Measurements from ENCODE around the gene PTPRN2.

PTPRN2 gene

GRCh38 chr7:158415316-158415715 lies 172.3 kb downstream of the PTPRN2 start:
- POLR2A ChIA-PET, result no interaction called here
- no peak for DNase-seq (ENCODE audit: low read depth, low spot score)
- no peak for TF ChIP-seq CTCF (IDR thresholded peaks at IDR 0.05; ENCODE audit: insufficient read depth, low read length, missing control alignments)
- CTCF ChIA-PET, result no interaction called here
- H3K4me3 ChIP-seq (ENCODE audit: low read depth, low read length), result no peak overlapping the region

GRCh38 chr7:158414486-158414961 lies 173.1 kb downstream of the PTPRN2 start:
- POLR2A ChIA-PET, result no interaction called here
- TF ChIP-seq CTCF (IDR thresholded peaks at IDR 0.05; ENCODE audit: insufficient read depth, low read length, missing control alignments), result no peak

GRCh38 chr7:158414002-158414401 lies 173.6 kb downstream of the PTPRN2 start:
- POLR2A ChIA-PET, result no interaction called here
- DNase-seq (ENCODE audit: low read depth, low spot score), result no peak
- CTCF ChIA-PET, result no interaction called here
- no peak overlapping the region for H3K4me3 ChIP-seq (ENCODE audit: low read depth, low read length)
- no peak for TF ChIP-seq CTCF (IDR thresholded peaks at IDR 0.05; ENCODE audit: insufficient read depth, low read length, missing control alignments)

More at GRCh38 chr7:158414486-158414961, 173.1 kb downstream of the PTPRN2 start:
- no peak for DNase-seq (ENCODE audit: low read depth, low spot score)
- H3K4me3 ChIP-seq (ENCODE audit: low read depth, low read length), result no peak overlapping the region
- CTCF ChIA-PET, result no interaction called here

GRCh38 chr7:158411232-158411950 lies 176.2 kb downstream of the PTPRN2 start:
- no peak for TF ChIP-seq CTCF (IDR thresholded peaks at IDR 0.05; ENCODE audit: insufficient read depth, low read length, missing control alignments)
- no peak for DNase-seq (ENCODE audit: low read depth, low spot score)
- ChIA-PET POLR2A (no interaction called here), CTCF (no interaction called here)
- no peak overlapping the region for H3K4me3 ChIP-seq (ENCODE audit: low read depth, low read length)

GRCh38 chr7:158410720-158411119 lies 176.9 kb downstream of the PTPRN2 start:
- CTCF ChIA-PET, result no interaction called here
- DNase-seq (ENCODE audit: low read depth, low spot score), result no peak
- POLR2A ChIA-PET, result no interaction called here
- no peak for TF ChIP-seq CTCF (IDR thresholded peaks at IDR 0.05; ENCODE audit: insufficient read depth, low read length, missing control alignments)
- H3K4me3 ChIP-seq (ENCODE audit: low read depth, low read length), result no peak overlapping the region

GRCh38 chr7:158409816-158410330 lies 177.8 kb downstream of the PTPRN2 start:
- no peak for TF ChIP-seq CTCF (IDR thresholded peaks at IDR 0.05; ENCODE audit: insufficient read depth, low read length, missing control alignments)
- DNase-seq (ENCODE audit: low read depth, low spot score), result no peak
- POLR2A ChIA-PET, result no interaction called here
- no peak overlapping the region for H3K4me3 ChIP-seq (ENCODE audit: low read depth, low read length)
- CTCF ChIA-PET, result no interaction called here

Data from AG04449 (cell line).